Measurements from ENCODE around the gene GNLY. TPM values are rescaled to one million over a fixed set of nuclear protein-coding genes. Genes with fewer than 3 reads are reported as not detected.

The GNLY gene
- total and polyA plus RNA-seq, 2 of the 13 experiments (the other 11 are each of a cell fraction or from before 2014, with no cell fraction given) = not detected

- POLR2A ChIA-PET = no interaction called here
Observed at GRCh38 chr2:85695121-85695520, 963 bp downstream of the GNLY start.

More at GRCh38 chr2:85695121-85695520, 963 bp downstream of the GNLY start:
- Histone ChIP-seq H3K4me1 (ENCODE audit: insufficient read depth, low read length) (no peaks in the 10 kb centered on the region), H3K4me2 (ENCODE audit: low read depth, low read length) (no peak overlapping the region), H3K9ac (ENCODE audit: insufficient read depth, low read depth, low read length) (no peak overlapping the region), H3K36me3 (replicated peaks in 1 of 2; ENCODE audit: control insufficient read depth in 1 of 2, insufficient read depth in 2 of 2, low read length in 2 of 2) (no peaks in the 10 kb centered on the region), H3K27ac (ENCODE audit: extremely low read length, insufficient read depth, low read length) (no peak overlapping the region), H3K4me3 (replicated peaks in 1 of 3; ENCODE audit: insufficient read depth in 1 of 3, low read depth in 2 of 3, low read length in 3 of 3) (no peak overlapping the region), H4K20me1 (ENCODE audit: insufficient read depth, low read length) (no peaks in the 10 kb centered on the region), H3K79me2 (ENCODE audit: insufficient read depth, low read length) (no peaks in the 10 kb centered on the region), H3K9me3 (ENCODE audit: low read length) (no peaks in the 10 kb centered on the region), H3K27me3 (ENCODE audit: control insufficient read depth in 1 of 2, insufficient read depth in 2 of 2, low read length in 2 of 2) (peaks cover 13 to 65% of the 10 kb centered on the region in 2 experiments; a peak in 4 of 5 replicates), H2AFZ (ENCODE audit: low read length) (no peak overlapping the region)
- CTCF ChIA-PET (ENCODE audit: low intra/inter-chr PET ratio, low total read pairs) = no interaction called here
- TF ChIP-seq MNT (IDR thresholded peaks at IDR 0.05) (no peak), FOXC1 (CRISPR knock-in tag; IDR thresholded peaks at IDR 0.05; ENCODE audit: borderline replicate concordance) (no peak), SMARCC2 (IDR thresholded peaks at IDR 0.05) (no peak), ZBTB25 (CRISPR knock-in tag; IDR thresholded peaks at IDR 0.05) (no peak), ZNF362 (CRISPR knock-in tag; IDR thresholded peaks at IDR 0.05; ENCODE audit: borderline replicate concordance) (no peak), CBX2 (IDR thresholded peaks at IDR 0.05; ENCODE audit: low read depth, low read length) (no peak), CBX2 (CRISPR knock-in tag; IDR thresholded peaks at IDR 0.05; ENCODE audit: low read depth) (no peak), FOXM1 (CRISPR knock-in tag; IDR thresholded peaks at IDR 0.05) (no peak)
- intact Hi-C loops (cut with micrococcal nuclease; ENCODE audit: unreplicated experiment) (no loop called here), in situ Hi-C loops (cut with HindIII; ENCODE audit: extremely low pct_ligation_motif_present, low pct_unique_long_range_greater_than_20kb) (no loop called here)
- no peak for FAIRE-seq
- ATAC-seq = peak; percentile 22
- DNase-seq (ENCODE audit: low spot score) = no peak
- BruUV-seq (replicated peaks) = no TSS peak
- 21% methylated on average over 11 of the region's 11 CpGs for WGBS (ENCODE audit: low lambda C conversion rate)
